HepG2 (cell line): Measurements from ENCODE around the gene BICRA. TPM values are rescaled to one million over a fixed set of nuclear protein-coding genes. Genes with fewer than 3 reads are reported as not detected.

ENCODE experiments used
- KLF13 ChIP-seq: sonication (generic); formaldehyde crosslinking; IDR thresholded peaks from 2 replicates; pipeline ENCODE4 v1.4.0; 2020; ENCODE audit warnings: mild to moderate bottlenecking, missing genetic modification reagents
- NKX3-1 ChIP-seq: sonication (generic); formaldehyde crosslinking; IDR thresholded peaks from 2 replicates; pipeline ENCODE4 v1.5.0; 2020; ENCODE audit warnings: missing genetic modification reagents
- NR3C1 ChIP-seq: sonication (generic); formaldehyde crosslinking; IDR thresholded peaks from 2 replicates; pipeline ENCODE4 v1.4.0; 2020; ENCODE audit warnings: missing genetic modification reagents
- SP2 ChIP-seq: sonication (generic); formaldehyde crosslinking; IDR thresholded peaks from 2 replicates; pipeline ENCODE4 v1.5.1; 2020; ENCODE audit warnings: mild to moderate bottlenecking, missing genetic modification reagents
- TEAD2 ChIP-seq: sonication (generic); formaldehyde crosslinking; IDR thresholded peaks from 2 replicates; pipeline ENCODE4 v1.9.0; 2021; ENCODE audit warnings: missing genetic modification reagents
- ZFAT ChIP-seq: sonication (generic); formaldehyde crosslinking; conservative IDR thresholded peaks from 2 replicates; pipeline ENCODE4 v1.8.1; 2023; ENCODE audit warnings: missing genetic modification reagents, inconsistent platforms
- ZNF121 ChIP-seq: sonication (generic); formaldehyde crosslinking; IDR thresholded peaks from 2 replicates; pipeline ENCODE4 v1.5.0; 2020; ENCODE audit warnings: mild to moderate bottlenecking, missing genetic modification reagents
- ZNF180 ChIP-seq: sonication (generic); formaldehyde crosslinking; IDR thresholded peaks from 2 replicates; pipeline ENCODE4 v1.4.0; 2020; ENCODE audit warnings: low read depth, missing genetic modification reagents, borderline replicate concordance
- ZNF225 ChIP-seq: sonication (generic); formaldehyde crosslinking; IDR thresholded peaks from 2 replicates; pipeline ENCODE4 v1.4.0; 2020; ENCODE audit warnings: mild to moderate bottlenecking, missing genetic modification reagents
- polyA plus RNA-seq, 8 experiments: library from polyadenylated mRNA; depleted of rRNA in 3 of 8; stranded (reverse) in 7 of 8; unstranded in 1 of 8; fragments of >200 nt; fragmentation: Illumina TruSeq in 4 of 8; extraction: Trizol in 4 of 8; gene quantifications; 2 replicates each; pipeline versions ENCODE4 v1.2.1 to v1.2.3, GENCODE V29; 2011 to 2016; ENCODE audit warnings: low read depth in 4 of 8, missing spikeins in 1 of 8, mixed read lengths in 1 of 8; ENCODE audit not compliant: insufficient read depth in 1 of 8
- total RNA-seq, 5 experiments: library from RNA; depleted of rRNA; stranded (reverse); fragments of >200 nt; fragmentation: Illumina TruSeq; extraction: Trizol; gene quantifications; 2 replicates each; pipeline ENCODE4 v1.2.3, GENCODE V29; 2016; ENCODE audit warnings: low read depth in 1 of 5
- TF ChIP-seq, protein P1 (sequence below): sonication (generic); formaldehyde crosslinking; IDR thresholded peaks from 2 replicates; pipeline ENCODE4 v1.5.1; 2020; ENCODE audit warnings: missing genetic modification reagents, mild to moderate bottlenecking, borderline replicate concordance
- TF ChIP-seq, protein P2 (sequence below): sonication (generic); formaldehyde crosslinking; IDR thresholded peaks from 2 replicates; pipeline ENCODE4 v1.9.0; 2022; ENCODE audit warnings: low read depth, missing genetic modification reagents
- TF ChIP-seq, protein P3 (sequence below): sonication (generic); formaldehyde crosslinking; IDR thresholded peaks from 2 replicates; pipeline ENCODE4 v1.5.0; 2020; ENCODE audit warnings: mild to moderate bottlenecking, missing genetic modification reagents, borderline replicate concordance
- TF ChIP-seq, protein P4 (sequence below): IDR thresholded peaks from 2 replicates; pipeline ENCODE4 v1.4.0; 2020; ENCODE audit warnings: mild to moderate bottlenecking, missing genetic modification reagents
- TF ChIP-seq, protein P5 (sequence below): sonication (generic); formaldehyde crosslinking; IDR thresholded peaks from 2 replicates; pipeline ENCODE4 v1.8.0; 2022; ENCODE audit warnings: missing genetic modification reagents, mild to moderate bottlenecking, borderline replicate concordance

The BICRA gene
- total and polyA plus RNA-seq, 2 of the 13 experiments (the other 11 are each of a cell fraction or from before 2014, with no cell fraction given), result 0.55 to 0.71 TPM

DNA sequence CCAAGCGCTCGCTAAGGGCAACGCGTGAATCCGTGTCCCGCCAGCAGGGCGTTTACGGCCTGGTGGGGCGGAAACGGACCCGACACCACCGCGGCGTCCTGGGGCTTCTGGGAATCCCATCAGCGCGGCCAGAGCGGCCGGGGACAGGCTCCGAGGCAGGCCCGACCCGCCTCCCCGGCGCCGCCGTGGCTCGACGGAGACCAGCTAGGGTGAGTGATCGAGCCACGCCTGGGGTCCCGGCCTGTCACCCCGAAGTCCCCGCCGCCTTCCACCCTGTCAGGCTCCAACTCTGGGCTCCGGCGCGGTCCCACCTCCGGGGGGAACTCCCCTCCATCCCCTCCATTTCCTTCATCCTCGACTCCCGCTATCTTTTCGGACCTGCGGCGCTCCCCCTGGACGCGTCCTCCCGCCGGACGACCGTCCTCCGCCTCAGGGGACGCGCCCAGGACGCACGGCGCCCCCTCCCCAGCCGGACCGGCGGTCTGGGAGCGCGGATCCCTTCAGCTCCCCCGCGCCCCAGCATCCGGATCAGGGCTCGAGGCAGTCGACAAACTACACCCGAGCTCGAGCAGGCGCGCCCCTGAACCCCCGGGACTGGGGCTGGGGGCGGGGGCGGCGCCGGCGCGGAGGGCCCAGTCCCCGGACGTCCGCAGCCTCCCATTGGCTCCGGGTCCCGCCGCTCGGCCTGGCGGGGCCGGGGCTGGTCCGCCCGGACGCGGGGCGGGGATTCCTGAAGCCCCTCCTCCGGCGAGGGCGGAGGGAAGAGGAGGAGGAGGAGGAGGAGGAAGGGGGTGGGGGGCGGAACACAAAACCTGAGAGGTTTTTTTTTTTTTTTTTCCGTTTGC is 638 bp upstream of the BICRA start (continued):
- TF ChIP-seq, protein P1, sequence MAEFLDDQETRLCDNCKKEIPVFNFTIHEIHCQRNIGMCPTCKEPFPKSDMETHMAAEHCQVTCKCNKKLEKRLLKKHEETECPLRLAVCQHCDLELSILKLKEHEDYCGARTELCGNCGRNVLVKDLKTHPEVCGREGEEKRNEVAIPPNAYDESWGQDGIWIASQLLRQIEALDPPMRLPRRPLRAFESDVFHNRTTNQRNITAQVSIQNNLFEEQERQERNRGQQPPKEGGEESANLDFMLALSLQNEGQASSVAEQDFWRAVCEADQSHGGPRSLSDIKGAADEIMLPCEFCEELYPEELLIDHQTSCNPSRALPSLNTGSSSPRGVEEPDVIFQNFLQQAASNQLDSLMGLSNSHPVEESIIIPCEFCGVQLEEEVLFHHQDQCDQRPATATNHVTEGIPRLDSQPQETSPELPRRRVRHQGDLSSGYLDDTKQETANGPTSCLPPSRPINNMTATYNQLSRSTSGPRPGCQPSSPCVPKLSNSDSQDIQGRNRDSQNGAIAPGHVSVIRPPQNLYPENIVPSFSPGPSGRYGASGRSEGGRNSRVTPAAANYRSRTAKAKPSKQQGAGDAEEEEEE (CRISPR knock-in tag), result no peak
- TF ChIP-seq, protein P2, sequence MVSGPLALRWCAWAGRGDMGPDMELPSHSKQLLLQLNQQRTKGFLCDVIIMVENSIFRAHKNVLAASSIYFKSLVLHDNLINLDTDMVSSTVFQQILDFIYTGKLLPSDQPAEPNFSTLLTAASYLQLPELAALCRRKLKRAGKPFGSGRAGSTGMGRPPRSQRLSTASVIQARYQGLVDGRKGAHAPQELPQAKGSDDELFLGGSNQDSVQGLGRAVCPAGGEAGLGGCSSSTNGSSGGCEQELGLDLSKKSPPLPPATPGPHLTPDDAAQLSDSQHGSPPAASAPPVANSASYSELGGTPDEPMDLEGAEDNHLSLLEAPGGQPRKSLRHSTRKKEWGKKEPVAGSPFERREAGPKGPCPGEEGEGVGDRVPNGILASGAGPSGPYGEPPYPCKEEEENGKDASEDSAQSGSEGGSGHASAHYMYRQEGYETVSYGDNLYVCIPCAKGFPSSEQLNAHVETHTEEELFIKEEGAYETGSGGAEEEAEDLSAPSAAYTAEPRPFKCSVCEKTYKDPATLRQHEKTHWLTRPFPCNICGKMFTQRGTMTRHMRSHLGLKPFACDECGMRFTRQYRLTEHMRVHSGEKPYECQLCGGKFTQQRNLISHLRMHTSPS (CRISPR knock-in tag), result no peak
- TF ChIP-seq SP2 (peak; percentile 87), NR3C1 (no peak), ZNF121 (CRISPR knock-in tag) (no peak; the same call in 1 of the 2 replicates), ZFAT (CRISPR knock-in tag) (no peak), ZNF225 (CRISPR knock-in tag) (no peak), ZNF180 (CRISPR knock-in tag) (no peak), TEAD2 (CRISPR knock-in tag) (no peak), KLF13 (CRISPR knock-in tag) (no peak), NKX3-1 (CRISPR knock-in tag) (no peak)
- TF ChIP-seq, protein P3, sequence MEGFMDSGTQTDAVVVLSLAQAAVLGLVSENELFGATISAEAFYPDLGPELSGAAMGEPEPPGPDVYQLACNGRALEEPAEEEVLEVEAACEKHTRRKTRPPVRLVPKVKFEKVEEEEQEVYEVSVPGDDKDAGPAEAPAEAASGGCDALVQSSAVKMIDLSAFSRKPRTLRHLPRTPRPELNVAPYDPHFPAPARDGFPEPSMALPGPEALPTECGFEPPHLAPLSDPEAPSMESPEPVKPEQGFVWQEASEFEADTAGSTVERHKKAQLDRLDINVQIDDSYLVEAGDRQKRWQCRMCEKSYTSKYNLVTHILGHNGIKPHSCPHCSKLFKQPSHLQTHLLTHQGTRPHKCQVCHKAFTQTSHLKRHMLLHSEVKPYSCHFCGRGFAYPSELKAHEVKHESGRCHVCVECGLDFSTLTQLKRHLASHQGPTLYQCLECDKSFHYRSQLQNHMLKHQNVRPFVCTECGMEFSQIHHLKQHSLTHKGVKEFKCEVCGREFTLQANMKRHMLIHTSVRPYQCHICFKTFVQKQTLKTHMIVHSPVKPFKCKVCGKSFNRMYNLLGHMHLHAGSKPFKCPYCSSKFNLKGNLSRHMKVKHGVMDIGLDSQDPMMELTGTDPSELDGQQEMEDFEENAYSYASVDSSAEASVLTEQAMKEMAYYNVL, result 0 out of 2 replicates have a peak, but pooled peaks have one; percentile 17
- TF ChIP-seq, protein P4, sequence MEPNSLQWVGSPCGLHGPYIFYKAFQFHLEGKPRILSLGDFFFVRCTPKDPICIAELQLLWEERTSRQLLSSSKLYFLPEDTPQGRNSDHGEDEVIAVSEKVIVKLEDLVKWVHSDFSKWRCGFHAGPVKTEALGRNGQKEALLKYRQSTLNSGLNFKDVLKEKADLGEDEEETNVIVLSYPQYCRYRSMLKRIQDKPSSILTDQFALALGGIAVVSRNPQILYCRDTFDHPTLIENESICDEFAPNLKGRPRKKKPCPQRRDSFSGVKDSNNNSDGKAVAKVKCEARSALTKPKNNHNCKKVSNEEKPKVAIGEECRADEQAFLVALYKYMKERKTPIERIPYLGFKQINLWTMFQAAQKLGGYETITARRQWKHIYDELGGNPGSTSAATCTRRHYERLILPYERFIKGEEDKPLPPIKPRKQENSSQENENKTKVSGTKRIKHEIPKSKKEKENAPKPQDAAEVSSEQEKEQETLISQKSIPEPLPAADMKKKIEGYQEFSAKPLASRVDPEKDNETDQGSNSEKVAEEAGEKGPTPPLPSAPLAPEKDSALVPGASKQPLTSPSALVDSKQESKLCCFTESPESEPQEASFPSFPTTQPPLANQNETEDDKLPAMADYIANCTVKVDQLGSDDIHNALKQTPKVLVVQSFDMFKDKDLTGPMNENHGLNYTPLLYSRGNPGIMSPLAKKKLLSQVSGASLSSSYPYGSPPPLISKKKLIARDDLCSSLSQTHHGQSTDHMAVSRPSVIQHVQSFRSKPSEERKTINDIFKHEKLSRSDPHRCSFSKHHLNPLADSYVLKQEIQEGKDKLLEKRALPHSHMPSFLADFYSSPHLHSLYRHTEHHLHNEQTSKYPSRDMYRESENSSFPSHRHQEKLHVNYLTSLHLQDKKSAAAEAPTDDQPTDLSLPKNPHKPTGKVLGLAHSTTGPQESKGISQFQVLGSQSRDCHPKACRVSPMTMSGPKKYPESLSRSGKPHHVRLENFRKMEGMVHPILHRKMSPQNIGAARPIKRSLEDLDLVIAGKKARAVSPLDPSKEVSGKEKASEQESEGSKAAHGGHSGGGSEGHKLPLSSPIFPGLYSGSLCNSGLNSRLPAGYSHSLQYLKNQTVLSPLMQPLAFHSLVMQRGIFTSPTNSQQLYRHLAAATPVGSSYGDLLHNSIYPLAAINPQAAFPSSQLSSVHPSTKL (CRISPR knock-in tag), result peak; percentile 40; the same call in 1 of the 2 replicates
- TF ChIP-seq, protein P5, sequence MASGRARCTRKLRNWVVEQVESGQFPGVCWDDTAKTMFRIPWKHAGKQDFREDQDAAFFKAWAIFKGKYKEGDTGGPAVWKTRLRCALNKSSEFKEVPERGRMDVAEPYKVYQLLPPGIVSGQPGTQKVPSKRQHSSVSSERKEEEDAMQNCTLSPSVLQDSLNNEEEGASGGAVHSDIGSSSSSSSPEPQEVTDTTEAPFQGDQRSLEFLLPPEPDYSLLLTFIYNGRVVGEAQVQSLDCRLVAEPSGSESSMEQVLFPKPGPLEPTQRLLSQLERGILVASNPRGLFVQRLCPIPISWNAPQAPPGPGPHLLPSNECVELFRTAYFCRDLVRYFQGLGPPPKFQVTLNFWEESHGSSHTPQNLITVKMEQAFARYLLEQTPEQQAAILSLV (CRISPR knock-in tag), result peak; percentile 76; the same call in 1 of the 2 replicates
